ENCODE measurements around the gene PPARA. TPM values are rescaled to one million over a fixed set of nuclear protein-coding genes. Genes with fewer than 3 reads are reported as not detected.

PPARA gene
- 10 to 100 TPM; 48.4 to 67.1 TPM for total RNA-seq

GRCh38 chr22:46150034-46150654 is at the start of gene PPARA:
PPARA (plus strand) TSS chr22:46150526; CDS start chr22:46198384, 47,858 bp downstream.
- Histone ChIP-seq H3K36me3 (peaks cover 4% of the 10 kb centered on the region), H3K4me3 (peak within 1 kb of the TSS; percentile 95 to 96), H3K9me3 (no peaks in the 10 kb centered on the region), H3K27me3 (no peaks in the 10 kb centered on the region), H3K27ac (peak within 1 kb of the TSS; percentile 96 to 99), H3K4me1 (peaks cover 0 to 46% of the 10 kb centered on the region in 2 donors)
- TF ChIP-seq, protein P1, sequence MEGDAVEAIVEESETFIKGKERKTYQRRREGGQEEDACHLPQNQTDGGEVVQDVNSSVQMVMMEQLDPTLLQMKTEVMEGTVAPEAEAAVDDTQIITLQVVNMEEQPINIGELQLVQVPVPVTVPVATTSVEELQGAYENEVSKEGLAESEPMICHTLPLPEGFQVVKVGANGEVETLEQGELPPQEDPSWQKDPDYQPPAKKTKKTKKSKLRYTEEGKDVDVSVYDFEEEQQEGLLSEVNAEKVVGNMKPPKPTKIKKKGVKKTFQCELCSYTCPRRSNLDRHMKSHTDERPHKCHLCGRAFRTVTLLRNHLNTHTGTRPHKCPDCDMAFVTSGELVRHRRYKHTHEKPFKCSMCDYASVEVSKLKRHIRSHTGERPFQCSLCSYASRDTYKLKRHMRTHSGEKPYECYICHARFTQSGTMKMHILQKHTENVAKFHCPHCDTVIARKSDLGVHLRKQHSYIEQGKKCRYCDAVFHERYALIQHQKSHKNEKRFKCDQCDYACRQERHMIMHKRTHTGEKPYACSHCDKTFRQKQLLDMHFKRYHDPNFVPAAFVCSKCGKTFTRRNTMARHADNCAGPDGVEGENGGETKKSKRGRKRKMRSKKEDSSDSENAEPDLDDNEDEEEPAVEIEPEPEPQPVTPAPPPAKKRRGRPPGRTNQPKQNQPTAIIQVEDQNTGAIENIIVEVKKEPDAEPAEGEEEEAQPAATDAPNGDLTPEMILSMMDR (IDR thresholded peaks at IDR 0.05), result no peak
- peak; percentile 82 for DNase-seq (ENCODE audit: low spot score)

- Histone ChIP-seq H3K27ac (peak overlapping the region; percentile 41 to 80), H3K36me3 (peaks cover 73% of the 10 kb centered on the region)
Measured at GRCh38 chr22:46102159-46102558, 48.2 kb upstream of the PPARA start.

GRCh38 chr22:46102752-46103151 is 47.6 kb upstream of the PPARA start:
- H3K4me1 ChIP-seq, result peaks cover 0 to 100% of the 10 kb centered on the region in 2 donors
- DNase-seq (ENCODE audit: low spot score), result no peak
- peak overlapping the region; percentile 41 to 80 for H3K27ac ChIP-seq
- H3K4me3 ChIP-seq, result no peak overlapping the region
- H3K9me3 ChIP-seq, result no peaks in the 10 kb centered on the region
- TF ChIP-seq, protein P1 (IDR thresholded peaks at IDR 0.05), result no peak
- H3K27me3 ChIP-seq, result no peaks in the 10 kb centered on the region
- peaks cover 78% of the 10 kb centered on the region for H3K36me3 ChIP-seq

More at GRCh38 chr22:46102159-46102558, 48.2 kb upstream of the PPARA start:
- Histone ChIP-seq H3K27me3 (no peaks in the 10 kb centered on the region), H3K9me3 (no peaks in the 10 kb centered on the region), H3K4me3 (no peak overlapping the region), H3K4me1 (peaks cover 0 to 100% of the 10 kb centered on the region in 2 donors)
- DNase-seq (ENCODE audit: low spot score), result no peak
- TF ChIP-seq, protein P1 (IDR thresholded peaks at IDR 0.05), result no peak

- no peak for DNase-seq (ENCODE audit: low spot score)
- H3K4me1 ChIP-seq, result peaks cover 0 to 100% of the 10 kb centered on the region in 2 donors
- peaks cover 77% of the 10 kb centered on the region for H3K36me3 ChIP-seq
- TF ChIP-seq, protein P1 (IDR thresholded peaks at IDR 0.05), result no peak
- H3K27me3 ChIP-seq, result no peaks in the 10 kb centered on the region
- H3K4me3 ChIP-seq, result no peak overlapping the region
- H3K27ac ChIP-seq, result peak overlapping the region; percentile 80
- no peaks in the 10 kb centered on the region for H3K9me3 ChIP-seq
Measured at GRCh38 chr22:46103181-46103580, 47.1 kb upstream of the PPARA start.

GRCh38 chr22:46103664-46104063 is 46.7 kb upstream of the PPARA start:
- Histone ChIP-seq H3K4me3 (no peak overlapping the region), H3K36me3 (peaks cover 76% of the 10 kb centered on the region), H3K27ac (peak overlapping the region; percentile 80), H3K27me3 (no peaks in the 10 kb centered on the region), H3K9me3 (no peaks in the 10 kb centered on the region), H3K4me1 (peaks cover 0 to 100% of the 10 kb centered on the region in 2 donors)
- no peak for DNase-seq (ENCODE audit: low spot score)
- TF ChIP-seq, protein P1 (IDR thresholded peaks at IDR 0.05), result no peak
